ENCODE results near the gene SMARCD3. TPM values are rescaled to one million over a fixed set of nuclear protein-coding genes. Genes with fewer than 3 reads are reported as not detected.
A peak's percentile ranks its signal among the peaks of the same experiment; 100 is the strongest.

Gene SMARCD3
- total and polyA plus RNA-seq, 9 of the 15 experiments (the other 6 are each of a cell fraction or from before 2014, with no cell fraction given) = 0.43 to 3.6 (median 2.6) TPM

DNA sequence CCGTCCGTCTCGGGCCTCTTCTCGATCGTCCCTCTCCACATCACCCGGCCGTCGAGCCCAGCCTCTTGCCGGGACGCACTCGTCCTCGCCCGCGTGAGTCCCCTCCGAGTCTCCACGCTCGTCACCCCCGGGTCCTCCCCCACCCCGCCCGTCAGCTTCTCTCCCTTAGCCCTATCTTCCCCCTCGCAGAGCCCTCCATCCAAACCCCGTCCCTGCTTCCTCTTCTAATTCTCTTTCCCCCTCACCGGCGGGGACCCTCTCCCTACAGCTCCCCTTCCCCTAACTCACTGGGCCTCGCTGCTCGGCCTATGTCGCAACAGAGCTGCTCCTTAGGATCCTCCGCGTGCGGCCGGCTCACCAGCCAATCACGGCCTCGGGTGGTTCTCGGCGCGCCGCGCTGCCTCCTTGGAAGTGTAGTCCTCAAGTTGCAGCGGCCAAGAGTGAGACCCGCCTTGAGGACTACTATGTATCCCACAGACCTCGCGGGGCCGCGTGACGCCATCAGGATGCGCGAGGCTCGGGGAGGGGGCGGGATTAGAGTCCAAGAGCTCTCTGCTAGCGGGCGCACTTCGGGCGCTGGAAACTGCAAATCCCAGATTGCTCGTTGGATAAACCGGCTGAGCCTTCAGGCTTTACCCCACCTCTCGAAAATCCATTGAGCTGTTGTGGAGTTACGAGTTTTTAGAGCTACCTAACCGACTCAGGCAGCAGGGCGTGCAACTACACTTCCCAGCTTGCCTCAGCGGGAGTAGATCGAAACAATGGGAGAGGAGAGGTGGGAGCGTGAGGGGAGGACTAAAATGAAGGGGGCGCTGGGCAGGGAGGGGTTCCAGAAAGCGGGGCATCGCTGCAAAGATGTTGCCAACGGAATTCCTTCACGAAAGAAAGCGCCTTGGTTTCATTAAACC lies 21.4 kb downstream of the SMARCD3 start, which contains the start of gene ABCF2 (continued):
- TF ChIP-seq, protein P1, sequence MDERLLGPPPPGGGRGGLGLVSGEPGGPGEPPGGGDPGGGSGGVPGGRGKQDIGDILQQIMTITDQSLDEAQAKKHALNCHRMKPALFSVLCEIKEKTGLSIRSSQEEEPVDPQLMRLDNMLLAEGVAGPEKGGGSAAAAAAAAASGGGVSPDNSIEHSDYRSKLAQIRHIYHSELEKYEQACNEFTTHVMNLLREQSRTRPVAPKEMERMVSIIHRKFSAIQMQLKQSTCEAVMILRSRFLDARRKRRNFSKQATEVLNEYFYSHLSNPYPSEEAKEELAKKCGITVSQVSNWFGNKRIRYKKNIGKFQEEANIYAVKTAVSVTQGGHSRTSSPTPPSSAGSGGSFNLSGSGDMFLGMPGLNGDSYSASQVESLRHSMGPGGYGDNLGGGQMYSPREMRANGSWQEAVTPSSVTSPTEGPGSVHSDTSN (CRISPR knock-in tag; IDR thresholded peaks at IDR 0.05; ENCODE audit: low read depth) = no peak
- TF ChIP-seq, protein P1 (tag; conservative IDR thresholded peaks at IDR 0.05; ENCODE audit: low read depth) = 0 out of 2 replicates have a peak, but pooled peaks have one; percentile 15
- TF ChIP-seq SPI1 (IDR thresholded peaks at IDR 0.05; ENCODE audit: borderline replicate concordance, low read depth, low read length) (no peak), HDAC8 (tag; IDR thresholded peaks at IDR 0.05) (no peak), CBX2 (IDR thresholded peaks at IDR 0.05; ENCODE audit: insufficient read depth, low read length, poor library complexity, severe bottlenecking) (no peak), EGR1 (conservative IDR thresholded peaks at IDR 0.05) (peak; percentile 77), ZNF165 (CRISPR knock-in tag; IDR thresholded peaks at IDR 0.05; ENCODE audit: borderline replicate concordance) (peak; percentile 13; the same call in 1 of the 2 replicates), RNF2 (IDR thresholded peaks at IDR 0.05) (no peak; the same call in 1 of the 2 replicates), SREBF2 (CRISPR knock-in tag; IDR thresholded peaks at IDR 0.05) (no peak), HDAC6 (IDR thresholded peaks at IDR 0.05; ENCODE audit: low read depth, low read length) (no peak), CCNT2 (IDR thresholded peaks at IDR 0.05; ENCODE audit: borderline replicate concordance, extremely low read depth, insufficient read length, low read depth, low read length) (peak; percentile 47), ZSCAN32 (CRISPR knock-in tag; IDR thresholded peaks at IDR 0.05) (no peak), PRPF4 (IDR thresholded peaks at IDR 0.05; ENCODE audit: insufficient read depth, low read depth, low read length, poor library complexity, severe bottlenecking) (no peak), RFX7 (CRISPR knock-in tag; IDR thresholded peaks at IDR 0.05) (no peak), BRCA1 (IDR thresholded peaks at IDR 0.05) (no peak), BRCA1 (CRISPR knock-in tag; IDR thresholded peaks at IDR 0.05) (no peak), MBD2 (IDR thresholded peaks at IDR 0.05; ENCODE audit: borderline replicate concordance, low read depth) (peak; percentile 97)
- TF ChIP-seq, protein P2, sequence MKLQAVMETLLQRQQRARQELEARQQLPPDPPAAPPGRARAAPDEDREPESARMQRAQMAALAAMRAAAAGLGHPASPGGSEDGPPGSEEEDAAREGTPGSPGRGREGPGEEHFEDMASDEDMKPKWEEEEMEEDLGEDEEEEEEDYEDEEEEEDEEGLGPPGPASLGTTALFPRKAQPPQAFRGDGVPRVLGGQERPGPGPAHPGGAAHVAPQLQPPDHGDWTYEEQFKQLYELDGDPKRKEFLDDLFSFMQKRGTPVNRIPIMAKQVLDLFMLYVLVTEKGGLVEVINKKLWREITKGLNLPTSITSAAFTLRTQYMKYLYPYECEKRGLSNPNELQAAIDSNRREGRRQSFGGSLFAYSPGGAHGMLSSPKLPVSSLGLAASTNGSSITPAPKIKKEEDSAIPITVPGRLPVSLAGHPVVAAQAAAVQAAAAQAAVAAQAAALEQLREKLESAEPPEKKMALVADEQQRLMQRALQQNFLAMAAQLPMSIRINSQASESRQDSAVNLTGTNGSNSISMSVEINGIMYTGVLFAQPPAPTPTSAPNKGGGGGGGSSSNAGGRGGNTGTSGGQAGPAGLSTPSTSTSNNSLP (IDR thresholded peaks at IDR 0.05; ENCODE audit: borderline replicate concordance, low read depth, low read length) = no peak
- TF ChIP-seq, protein P3, sequence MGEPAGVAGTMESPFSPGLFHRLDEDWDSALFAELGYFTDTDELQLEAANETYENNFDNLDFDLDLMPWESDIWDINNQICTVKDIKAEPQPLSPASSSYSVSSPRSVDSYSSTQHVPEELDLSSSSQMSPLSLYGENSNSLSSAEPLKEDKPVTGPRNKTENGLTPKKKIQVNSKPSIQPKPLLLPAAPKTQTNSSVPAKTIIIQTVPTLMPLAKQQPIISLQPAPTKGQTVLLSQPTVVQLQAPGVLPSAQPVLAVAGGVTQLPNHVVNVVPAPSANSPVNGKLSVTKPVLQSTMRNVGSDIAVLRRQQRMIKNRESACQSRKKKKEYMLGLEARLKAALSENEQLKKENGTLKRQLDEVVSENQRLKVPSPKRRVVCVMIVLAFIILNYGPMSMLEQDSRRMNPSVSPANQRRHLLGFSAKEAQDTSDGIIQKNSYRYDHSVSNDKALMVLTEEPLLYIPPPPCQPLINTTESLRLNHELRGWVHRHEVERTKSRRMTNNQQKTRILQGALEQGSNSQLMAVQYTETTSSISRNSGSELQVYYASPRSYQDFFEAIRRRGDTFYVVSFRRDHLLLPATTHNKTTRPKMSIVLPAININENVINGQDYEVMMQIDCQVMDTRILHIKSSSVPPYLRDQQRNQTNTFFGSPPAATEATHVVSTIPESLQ (CRISPR knock-in tag; IDR thresholded peaks at IDR 0.05) = peak; percentile 55; the same call in 1 of the 2 replicates
- TF ChIP-seq, protein P4, sequence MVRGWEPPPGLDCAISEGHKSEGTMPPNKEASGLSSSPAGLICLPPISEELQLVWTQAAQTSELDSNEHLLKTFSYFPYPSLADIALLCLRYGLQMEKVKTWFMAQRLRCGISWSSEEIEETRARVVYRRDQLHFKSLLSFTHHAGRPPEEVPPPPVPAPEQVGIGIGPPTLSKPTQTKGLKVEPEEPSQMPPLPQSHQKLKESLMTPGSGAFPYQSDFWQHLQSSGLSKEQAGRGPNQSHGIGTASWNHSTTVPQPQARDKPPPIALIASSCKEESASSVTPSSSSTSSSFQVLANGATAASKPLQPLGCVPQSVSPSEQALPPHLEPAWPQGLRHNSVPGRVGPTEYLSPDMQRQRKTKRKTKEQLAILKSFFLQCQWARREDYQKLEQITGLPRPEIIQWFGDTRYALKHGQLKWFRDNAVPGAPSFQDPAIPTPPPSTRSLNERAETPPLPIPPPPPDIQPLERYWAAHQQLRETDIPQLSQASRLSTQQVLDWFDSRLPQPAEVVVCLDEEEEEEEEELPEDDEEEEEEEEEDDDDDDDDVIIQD (CRISPR knock-in tag; IDR thresholded peaks at IDR 0.05) = no peak

Measured in K562 (cell line).